Testis (tissue), 2 donors: Measurements from ENCODE around the gene CXCR6.

Source experiments
- POLR2A ChIP-seq: fragments of 450-650 bp; IDR thresholded peaks from one replicate; pipeline ENCODE4 v1.6.1; 2017; ENCODE audit warnings: antibody characterized with exemption, mild to moderate bottlenecking, moderate library complexity
- TF ChIP-seq, protein P1 (sequence below), 3 experiments: fragments of 450-650 bp in 2 of 3; fragments of 200-600 bp in 1 of 3; sonication (generic) in 1 of 3; IDR thresholded peaks; one replicate each; pipeline ENCODE4 v1.5.1; 2016 to 2019; ENCODE audit warnings: antibody characterized with exemption in 3 of 3, mild to moderate bottlenecking in 2 of 3, moderate library complexity in 1 of 3

DNA sequence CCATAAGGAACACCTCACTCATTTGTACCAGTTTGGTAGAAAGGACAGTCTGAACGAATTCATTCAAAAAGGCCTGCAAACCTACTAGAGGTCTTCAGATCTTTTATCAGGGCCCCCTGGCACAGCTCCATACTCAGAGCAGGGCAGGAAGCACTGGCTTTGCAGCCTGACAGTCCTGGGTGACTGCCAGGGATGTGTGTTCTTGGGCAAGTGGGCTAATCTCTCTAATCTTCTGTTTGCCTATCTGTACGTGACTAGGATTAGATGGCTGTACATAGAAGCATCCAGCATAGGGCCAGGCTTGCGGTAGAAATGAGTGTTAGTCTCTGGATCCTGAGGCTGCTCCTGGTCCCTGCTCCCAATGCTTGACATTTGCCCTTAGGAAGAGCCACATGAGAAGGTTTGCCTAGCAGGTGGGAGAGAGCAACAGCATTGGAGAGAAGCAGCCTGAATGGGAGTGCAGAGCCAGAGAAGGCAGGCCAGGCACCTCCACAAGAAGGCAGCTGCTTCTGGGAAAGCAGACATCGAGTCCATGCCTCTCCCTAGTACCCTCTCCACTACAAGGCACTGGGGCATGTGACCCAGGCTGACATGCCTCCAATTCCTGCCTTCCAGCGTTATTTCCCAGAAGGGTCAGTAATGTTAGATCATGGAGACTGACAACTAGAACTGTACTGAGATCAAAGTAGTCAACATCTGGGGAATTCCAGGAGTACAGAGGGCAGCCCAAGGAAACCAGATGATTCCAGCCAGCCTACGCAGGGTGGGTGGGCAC is 1.0 kb upstream of the CXCR6 start:
- TF ChIP-seq, protein P1, sequence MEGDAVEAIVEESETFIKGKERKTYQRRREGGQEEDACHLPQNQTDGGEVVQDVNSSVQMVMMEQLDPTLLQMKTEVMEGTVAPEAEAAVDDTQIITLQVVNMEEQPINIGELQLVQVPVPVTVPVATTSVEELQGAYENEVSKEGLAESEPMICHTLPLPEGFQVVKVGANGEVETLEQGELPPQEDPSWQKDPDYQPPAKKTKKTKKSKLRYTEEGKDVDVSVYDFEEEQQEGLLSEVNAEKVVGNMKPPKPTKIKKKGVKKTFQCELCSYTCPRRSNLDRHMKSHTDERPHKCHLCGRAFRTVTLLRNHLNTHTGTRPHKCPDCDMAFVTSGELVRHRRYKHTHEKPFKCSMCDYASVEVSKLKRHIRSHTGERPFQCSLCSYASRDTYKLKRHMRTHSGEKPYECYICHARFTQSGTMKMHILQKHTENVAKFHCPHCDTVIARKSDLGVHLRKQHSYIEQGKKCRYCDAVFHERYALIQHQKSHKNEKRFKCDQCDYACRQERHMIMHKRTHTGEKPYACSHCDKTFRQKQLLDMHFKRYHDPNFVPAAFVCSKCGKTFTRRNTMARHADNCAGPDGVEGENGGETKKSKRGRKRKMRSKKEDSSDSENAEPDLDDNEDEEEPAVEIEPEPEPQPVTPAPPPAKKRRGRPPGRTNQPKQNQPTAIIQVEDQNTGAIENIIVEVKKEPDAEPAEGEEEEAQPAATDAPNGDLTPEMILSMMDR (IDR thresholded peaks at IDR 0.05) = no peak
- TF ChIP-seq POLR2A = no peak
